Stimulated activated CD4-positive, alpha-beta T cell treated with anti-CD3 and anti-CD28 coated beads, TNF-alpha, amount 100 ng/mL, for 24 hours (primary cell): Measurements from ENCODE around the gene AHDC1.
"Not testable (repeated sequence)": the region's sequence is repeated elsewhere in the genome, so short reads cannot be mapped to it uniquely, and the experiment has no call there.

Source experiments
- DNase-seq, 3 experiments: peaks; one replicate each; pipeline ENCODE4 v3.0.0-alpha.2; 2020; ENCODE audit warnings: low read depth in 3 of 3

AHDC1 gene

GRCh38 chr1:27633298-27633610, 29.3 kb upstream of the AHDC1 start:
- DNase-seq = no peak

- peak in 2 of 3 experiments; percentile 34 to 67 for DNase-seq
Measured at GRCh38 chr1:27632387-27633297, 28.7 kb upstream of the AHDC1 start.

- no peak for DNase-seq
Measured at GRCh38 chr1:27630859-27631491, 27.0 kb upstream of the AHDC1 start.

- no peak for DNase-seq
Measured at GRCh38 chr1:27628712-27629111, 24.8 kb upstream of the AHDC1 start.

GRCh38 chr1:27627733-27628132, 23.8 kb upstream of the AHDC1 start:
- DNase-seq = not testable (repeated sequence)

- DNase-seq = no peak
Measured at GRCh38 chr1:27627061-27627460, 23.1 kb upstream of the AHDC1 start.

DNA sequence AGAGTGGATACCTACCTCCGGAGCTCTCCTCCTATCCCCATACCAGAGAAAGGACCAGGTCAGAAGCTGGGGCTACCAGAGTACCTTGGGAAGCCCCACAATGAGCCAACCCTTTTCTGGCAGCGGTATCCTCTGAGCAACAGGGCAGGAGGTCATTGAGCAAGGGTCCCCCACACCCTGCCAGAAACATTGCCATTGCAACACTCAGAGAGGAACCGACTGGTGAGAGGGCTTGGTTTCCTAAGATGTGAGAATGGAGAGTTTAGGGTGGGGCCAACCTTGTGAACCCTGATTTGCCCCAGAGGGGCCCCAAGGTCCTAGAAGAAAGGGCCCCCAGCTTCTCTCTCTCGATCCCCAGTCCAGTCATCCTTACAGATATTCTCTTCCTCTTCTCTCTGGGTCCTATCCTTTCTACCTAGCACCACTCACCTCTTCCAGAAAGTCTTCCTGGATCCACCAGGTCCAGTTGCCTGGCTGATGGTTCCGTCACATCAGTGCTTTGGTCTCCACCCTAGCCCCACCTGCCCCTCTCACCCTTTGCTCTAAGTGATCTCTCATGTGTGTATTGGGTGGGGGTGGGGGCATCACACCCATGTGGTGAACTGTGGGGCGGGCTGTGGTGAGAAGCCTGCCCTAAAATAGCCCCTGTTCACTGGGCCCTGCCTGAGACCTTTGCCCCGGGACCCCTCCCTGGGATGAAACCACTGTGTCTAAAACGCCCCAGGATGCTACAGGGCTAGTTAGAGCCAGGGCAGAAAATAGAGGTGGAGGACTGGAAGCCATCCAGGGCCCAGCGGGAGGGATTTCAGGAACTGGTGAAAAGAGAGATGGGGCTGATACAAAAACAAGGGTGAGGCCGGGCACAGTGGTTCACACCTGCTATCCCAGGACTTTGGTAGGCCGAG, 22.3 kb upstream of the AHDC1 start:
- DNase-seq = no peak

GRCh38 chr1:27624467-27625178, 20.7 kb upstream of the AHDC1 start:
- no peak for DNase-seq

- no peak for DNase-seq
Measured at GRCh38 chr1:27623327-27624212, 19.6 kb upstream of the AHDC1 start.

DNA sequence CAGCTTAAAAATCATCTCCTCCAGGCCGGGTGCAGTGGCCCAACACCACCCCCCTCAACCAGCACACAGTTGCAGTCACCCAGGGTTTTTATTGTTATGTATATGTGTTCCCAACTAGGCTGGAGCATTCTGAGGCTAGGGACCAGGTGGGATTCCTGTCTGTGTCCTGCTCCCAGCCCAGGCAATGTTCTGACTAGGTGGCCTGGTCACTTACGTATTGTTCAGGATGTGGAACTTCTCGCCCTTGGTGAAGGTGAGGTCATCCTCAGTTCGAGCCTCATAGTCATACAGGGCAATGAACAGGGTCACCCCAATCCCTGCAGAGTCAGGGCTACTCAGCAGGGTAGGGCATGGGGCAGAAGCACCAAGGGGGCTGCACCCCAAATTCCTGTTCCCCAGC, 18.9 kb upstream of the AHDC1 start:
- DNase-seq = no peak

GRCh38 chr1:27621051-27621920, 17.3 kb upstream of the AHDC1 start:
- no peak for DNase-seq

GRCh38 chr1:27619782-27620438, 16.0 kb upstream of the AHDC1 start:
- not testable (repeated sequence) for DNase-seq

DNA sequence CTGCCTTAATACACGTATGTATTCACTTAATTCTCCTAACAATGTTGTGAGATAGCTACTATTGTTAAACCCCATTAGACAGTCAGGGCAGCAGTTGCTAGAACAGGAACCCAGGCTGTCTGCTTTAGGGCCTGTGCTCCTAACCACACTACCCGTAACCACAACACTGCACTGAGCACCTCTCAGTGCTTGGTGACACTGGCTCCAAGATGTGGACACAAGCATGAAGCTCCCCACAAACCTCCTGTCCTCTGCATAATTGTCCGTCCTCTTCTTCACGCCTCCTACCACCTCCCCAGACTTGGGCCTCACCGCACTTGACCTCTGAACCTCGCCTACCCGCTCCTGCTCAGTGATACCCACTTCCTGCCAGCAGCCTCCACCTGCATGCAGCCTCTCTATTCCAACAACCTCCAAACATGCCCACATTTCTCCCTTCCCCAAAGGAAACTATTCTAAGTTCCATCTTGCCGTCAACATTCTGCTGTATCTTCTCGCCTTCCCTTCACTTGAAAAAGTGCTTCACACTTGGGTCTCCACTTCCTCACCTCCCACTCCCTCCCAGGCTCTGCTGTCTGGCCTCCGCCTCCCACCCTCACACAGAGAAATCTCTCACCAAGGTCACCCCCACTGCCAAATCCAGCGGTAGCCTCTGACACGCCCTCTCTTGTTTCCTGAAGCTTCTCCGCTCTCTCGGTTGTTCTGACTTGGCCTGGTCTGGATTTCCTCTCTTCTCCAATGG, 14.6 kb upstream of the AHDC1 start:
- no peak for DNase-seq

DNA sequence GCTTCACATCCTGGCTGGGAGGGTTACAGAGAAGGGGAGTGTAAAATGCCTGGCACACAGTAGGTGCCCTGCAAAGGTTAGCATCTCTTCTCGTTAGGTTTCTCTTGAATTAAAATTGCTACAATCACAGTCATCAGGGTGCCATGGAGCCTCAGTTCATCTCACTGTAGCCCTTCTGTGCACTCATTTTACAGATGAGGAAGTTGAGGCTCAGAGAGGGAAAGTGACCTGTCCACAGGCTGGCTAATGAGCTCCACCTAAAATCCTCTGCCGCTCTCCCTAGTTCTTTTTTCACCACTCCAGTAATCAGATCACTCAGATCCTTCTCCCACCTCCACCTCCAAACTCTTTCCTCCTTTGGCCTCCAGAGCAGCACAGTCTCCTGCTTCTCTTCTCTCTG, 13.5 kb upstream of the AHDC1 start:
- no peak for DNase-seq

DNA sequence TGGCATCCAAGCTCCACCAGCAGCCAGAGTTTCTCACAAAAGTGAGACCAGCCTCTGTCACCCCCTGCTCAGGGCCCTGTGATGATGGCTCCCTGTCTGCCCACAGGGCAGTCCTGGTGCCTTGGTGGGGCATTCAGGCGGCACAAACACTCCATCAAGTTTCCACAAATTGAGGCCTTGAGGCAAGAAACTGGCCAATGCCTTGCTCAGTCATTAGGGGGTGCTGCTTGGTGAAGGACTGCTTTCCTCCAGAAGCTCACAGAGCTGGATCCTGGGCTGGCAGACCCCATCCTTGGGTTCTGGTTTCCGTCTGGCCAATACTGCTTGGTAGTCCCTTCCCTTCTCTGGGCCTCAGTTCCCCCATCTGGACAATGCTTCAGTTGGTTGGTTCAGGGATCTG, 12.5 kb upstream of the AHDC1 start:
- no peak for DNase-seq

GRCh38 chr1:27615346-27616192, 11.6 kb upstream of the AHDC1 start:
- no peak for DNase-seq

DNA sequence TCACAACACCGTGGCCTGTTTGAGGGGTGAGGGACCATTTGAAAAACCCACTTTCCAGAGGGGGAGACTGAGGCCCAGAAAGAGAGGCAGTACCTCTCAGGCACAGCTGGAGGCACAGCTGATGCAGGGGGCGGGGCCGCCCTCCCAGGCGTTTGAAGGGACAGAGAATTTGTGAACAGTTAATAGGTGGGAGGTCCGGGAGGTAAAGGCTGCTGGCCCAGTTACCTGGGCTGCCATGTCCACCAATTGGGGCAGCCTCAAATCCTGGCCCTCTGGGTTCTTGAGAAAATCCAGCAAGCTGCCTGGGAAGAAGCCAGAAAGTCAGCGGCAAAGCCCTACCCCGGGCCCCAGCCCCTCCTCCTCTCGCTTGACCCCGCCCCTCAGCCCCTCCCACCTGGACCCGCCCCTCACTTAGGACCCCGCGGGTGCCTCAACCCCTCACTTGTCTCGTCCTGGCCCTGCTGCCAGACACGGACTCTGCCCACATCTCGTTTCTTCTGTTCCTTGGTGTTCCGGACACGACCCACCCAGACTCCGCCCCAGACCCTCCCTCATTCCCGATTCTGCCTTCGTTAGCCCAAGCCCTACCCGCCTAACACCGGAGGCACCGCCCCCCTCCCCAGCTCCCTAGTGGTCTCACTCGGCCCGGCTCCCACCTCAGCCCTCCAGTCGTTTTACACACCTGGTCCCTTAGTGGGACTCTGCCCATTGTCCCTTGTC, 10.8 kb upstream of the AHDC1 start:
- no peak for DNase-seq
